Spleen (tissue), 11 donors: ENCODE results near the gene PYGB. TPM values are rescaled to one million over a fixed set of nuclear protein-coding genes. Genes with fewer than 3 reads are reported as not detected.
A peak's percentile ranks its signal among the peaks of the same experiment; 100 is the strongest.

Experiments
- DNase-seq: peaks from one replicate; pipeline ENCODE4 v3.0.0-alpha.2; 2020
- H3K27ac ChIP-seq, 8 donors: fragments of 200-600 bp; sonication (generic) in 7 of 8; 1 replicate in 4 of 8; 2 replicates in 4 of 8; pipeline versions ENCODE4 v1.5.0 to v1.8.0; 2016 to 2021; ENCODE audit warnings: inconsistent platforms in 4 of 8, mild to moderate bottlenecking in 4 of 8, moderate library complexity in 1 of 8
- H3K27me3 ChIP-seq, 7 donors: fragments of 200-600 bp; sonication (generic) in 6 of 7; replicated peaks in 1 of 7; 1 replicate in 4 of 7; 2 replicates in 3 of 7; pipeline versions ENCODE4 v1.5.0 to v1.8.0; 2016 to 2021; ENCODE audit warnings: inconsistent platforms in 3 of 7, mild to moderate bottlenecking in 1 of 7
- H3K36me3 ChIP-seq, 6 donors: fragments of 200-600 bp; sonication (generic) in 5 of 6; 1 replicate in 4 of 6; 2 replicates in 2 of 6; pipeline versions ENCODE4 v1.5.0 to v1.8.0; 2016 to 2021; ENCODE audit warnings: inconsistent platforms in 2 of 6
- H3K4me1 ChIP-seq, 6 donors: fragments of 200-600 bp; sonication (generic) in 5 of 6; 1 replicate in 3 of 6; 2 replicates in 3 of 6; pipeline versions ENCODE4 v1.5.0 to v1.8.0; 2016 to 2021; ENCODE audit warnings: inconsistent platforms in 3 of 6
- H3K4me3 ChIP-seq, 8 donors: fragments of 200-600 bp; sonication (generic) in 7 of 8; 1 replicate in 4 of 8; 2 replicates in 4 of 8; pipeline versions ENCODE4 v1.5.0 to v1.8.0; 2016 to 2021; ENCODE audit warnings: inconsistent platforms in 4 of 8, mild to moderate bottlenecking in 4 of 8, moderate library complexity in 2 of 8
- H3K9me3 ChIP-seq, 8 donors: fragments of 200-600 bp; sonication (generic) in 7 of 8; 1 replicate in 4 of 8; 2 replicates in 4 of 8; pipeline versions ENCODE4 v1.5.0 to v1.8.0; 2016 to 2021; ENCODE audit warnings: inconsistent platforms in 4 of 8
- POLR2A ChIP-seq, 3 donors: fragments of 450-650 bp; IDR thresholded peaks; one replicate each; pipeline ENCODE4 v1.5.1; 2017; ENCODE audit warnings: antibody characterized with exemption in 3 of 3, mild to moderate bottlenecking in 1 of 3
- POLR2AphosphoS5 ChIP-seq, 3 donors: sonication (generic); formaldehyde crosslinking; IDR thresholded peaks; one replicate each; pipeline ENCODE4 v1.5.1; 2017; ENCODE audit warnings: antibody characterized with exemption in 3 of 3
- WGBS, 5 donors: extraction: QIAGEN DNeasy Blood & Tissue Kit in 3 of 5; methylation state at CpG; one replicate each; pipeline versions ENCODE4 v1.1.5 to v1.1.7; 2013 to 2018; 5-methylcytosine and 5-hydroxymethylcytosine counted together
- intact Hi-C: fragments of 100-400 bp; cut with DNase I; formaldehyde crosslinking; loops from one replicate; pipeline ENCODE4 v1.15.0; 2023; ENCODE audit warnings: low total_unique reads
- polyA plus RNA-seq, 3 donors: library from polyadenylated mRNA; stranded (reverse); fragments of 200-250 nt; gene quantifications; one replicate each; pipeline ENCODE4 v1.2.1, GENCODE V29; 2013
- total RNA-seq, 7 donors: library from RNA; depleted of rRNA in 3 of 7; stranded (reverse); fragments of >200 nt in 3 of 7; fragmentation: NEBNext Ultra II Directional in 4 of 7; extraction: Animal tissue kit (Norgen Biotek cat#: 25700) in 4 of 7; gene quantifications; one replicate each; pipeline versions ENCODE4 v1.1.0 to v1.2.1, GENCODE V29; 2016 to 2021
- TF ChIP-seq, protein P1 (sequence below), 11 experiments: fragments of 200-600 bp in 7 of 11; fragments of 450-650 bp in 4 of 11; sonication (generic) in 4 of 11; IDR thresholded peaks in 8 of 11; conservative IDR thresholded peaks in 3 of 11; 1 replicate in 7 of 11; 2 replicates in 4 of 11; pipeline versions ENCODE4 v1.4.0 to v1.8.0; 2016 to 2021; ENCODE audit warnings: antibody characterized with exemption in 11 of 11, inconsistent platforms in 4 of 11, mild to moderate bottlenecking in 1 of 11
- donor health status: healthy with polysubstance abuse.
- donor health status: DM: no; HTN: no; CAD: no; lungs with moderate emphysema.
- donor health status: DM: no; HTN: no; CAD: no.
- donor health status: Bipolar disorder and iron deficiency.
- donor health status: healthy.
- donor health status: DM: no; HTN: no; CAD: no.
- donor health status: DM: yes; HTN: yes; CAD: no.

Gene PYGB
- total and polyA plus RNA-seq, 10 donors, result 10.5 to 47.8 (median 32.3) TPM

DNA sequence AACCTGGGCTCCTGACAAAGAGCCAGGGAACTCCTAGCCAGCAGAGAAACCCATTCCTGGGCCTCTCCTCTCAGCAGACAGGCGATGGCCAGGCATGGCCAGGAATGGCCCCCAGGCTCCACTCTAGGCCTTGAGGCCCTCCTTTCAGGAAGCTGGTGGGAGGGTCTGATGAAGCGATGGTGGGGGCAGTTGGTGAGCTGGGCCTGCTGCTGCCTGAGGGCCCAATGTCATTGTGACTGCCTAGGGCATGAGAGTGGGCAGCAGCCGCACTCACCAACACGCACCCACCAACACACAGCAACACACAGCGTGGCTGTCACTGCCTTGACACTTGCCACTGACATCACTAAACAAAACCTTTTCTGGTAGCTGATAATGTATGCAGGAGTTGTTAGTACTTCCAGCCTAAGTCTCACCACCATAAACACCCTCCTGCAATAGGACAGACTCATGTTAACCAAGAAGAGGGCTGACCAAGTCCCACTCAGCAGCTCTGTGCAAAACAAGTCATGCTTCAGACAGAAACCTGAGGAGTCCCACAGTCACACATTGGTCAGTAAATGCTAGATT lies 73.5 kb downstream of the PYGB start:
- Histone ChIP-seq H3K4me1 (peaks cover 2 to 64% (median 25%) of the 10 kb centered on the region in 6 donors), H3K27me3 (no peaks in the 10 kb centered on the region), H3K27ac (peak overlapping the region in 3 of 8 donors; percentile 13 to 54 (median 35)), H3K36me3 (peaks cover 0 to 60% (median 6%) of the 10 kb centered on the region in 6 donors), H3K9me3 (no peaks in the 10 kb centered on the region), H3K4me3 (no peak overlapping the region)
- intact Hi-C loops, result no loop called here
- peak; percentile 68 for DNase-seq
- 80 to 84% (median 82%) methylated on average over 5 of the region's 5 CpGs for WGBS, 5 donors
- TF ChIP-seq, protein P1, sequence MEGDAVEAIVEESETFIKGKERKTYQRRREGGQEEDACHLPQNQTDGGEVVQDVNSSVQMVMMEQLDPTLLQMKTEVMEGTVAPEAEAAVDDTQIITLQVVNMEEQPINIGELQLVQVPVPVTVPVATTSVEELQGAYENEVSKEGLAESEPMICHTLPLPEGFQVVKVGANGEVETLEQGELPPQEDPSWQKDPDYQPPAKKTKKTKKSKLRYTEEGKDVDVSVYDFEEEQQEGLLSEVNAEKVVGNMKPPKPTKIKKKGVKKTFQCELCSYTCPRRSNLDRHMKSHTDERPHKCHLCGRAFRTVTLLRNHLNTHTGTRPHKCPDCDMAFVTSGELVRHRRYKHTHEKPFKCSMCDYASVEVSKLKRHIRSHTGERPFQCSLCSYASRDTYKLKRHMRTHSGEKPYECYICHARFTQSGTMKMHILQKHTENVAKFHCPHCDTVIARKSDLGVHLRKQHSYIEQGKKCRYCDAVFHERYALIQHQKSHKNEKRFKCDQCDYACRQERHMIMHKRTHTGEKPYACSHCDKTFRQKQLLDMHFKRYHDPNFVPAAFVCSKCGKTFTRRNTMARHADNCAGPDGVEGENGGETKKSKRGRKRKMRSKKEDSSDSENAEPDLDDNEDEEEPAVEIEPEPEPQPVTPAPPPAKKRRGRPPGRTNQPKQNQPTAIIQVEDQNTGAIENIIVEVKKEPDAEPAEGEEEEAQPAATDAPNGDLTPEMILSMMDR (IDR thresholded peaks at IDR 0.05 in 8 of 11, conservative IDR thresholded peaks at IDR 0.05 in 3 of 11), result no peak
- no peak for TF ChIP-seq POLR2A (IDR thresholded peaks at IDR 0.05)
- peak in 1 of 3 donors; percentile 13 for TF ChIP-seq POLR2AphosphoS5 (IDR thresholded peaks at IDR 0.05)

DNA sequence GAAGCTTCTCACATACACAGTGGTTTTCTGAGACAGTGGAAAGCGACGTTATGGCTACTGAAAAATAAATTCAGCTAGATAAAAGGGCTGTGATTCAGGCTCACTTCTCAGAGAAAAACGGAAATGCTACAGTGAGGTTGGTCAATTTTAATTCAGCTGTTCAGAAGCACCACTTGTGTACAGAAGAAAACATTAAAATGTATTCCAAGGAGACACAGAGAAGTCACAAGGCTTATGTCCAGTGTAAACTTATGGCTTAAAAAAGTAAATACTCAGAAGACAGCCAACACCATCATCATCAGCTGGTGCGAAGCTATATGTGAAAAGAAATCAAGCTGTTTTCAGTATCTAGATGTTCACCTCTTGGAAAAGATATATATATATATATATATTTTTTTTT lies 74.1 kb downstream of the PYGB start:
- no peak for DNase-seq
- H3K4me3 ChIP-seq, result no peak overlapping the region
- H3K4me1 ChIP-seq, result peaks cover 2 to 60% (median 25%) of the 10 kb centered on the region in 6 donors
- H3K36me3 ChIP-seq, result peaks cover 0 to 54% (median 6%) of the 10 kb centered on the region in 6 donors
- intact Hi-C loops, result no loop called here
- no peaks in the 10 kb centered on the region for H3K27me3 ChIP-seq
- H3K9me3 ChIP-seq, result no peaks in the 10 kb centered on the region
- H3K27ac ChIP-seq, result peak overlapping the region in 2 of 8 donors; percentile 13 to 54
- TF ChIP-seq, protein P1 (IDR thresholded peaks at IDR 0.05 in 8 of 11, conservative IDR thresholded peaks at IDR 0.05 in 3 of 11), result no peak
- WGBS, 5 donors, result 83 to 92% (median 88%) methylated on average over 4 of the region's 4 CpGs

DNA sequence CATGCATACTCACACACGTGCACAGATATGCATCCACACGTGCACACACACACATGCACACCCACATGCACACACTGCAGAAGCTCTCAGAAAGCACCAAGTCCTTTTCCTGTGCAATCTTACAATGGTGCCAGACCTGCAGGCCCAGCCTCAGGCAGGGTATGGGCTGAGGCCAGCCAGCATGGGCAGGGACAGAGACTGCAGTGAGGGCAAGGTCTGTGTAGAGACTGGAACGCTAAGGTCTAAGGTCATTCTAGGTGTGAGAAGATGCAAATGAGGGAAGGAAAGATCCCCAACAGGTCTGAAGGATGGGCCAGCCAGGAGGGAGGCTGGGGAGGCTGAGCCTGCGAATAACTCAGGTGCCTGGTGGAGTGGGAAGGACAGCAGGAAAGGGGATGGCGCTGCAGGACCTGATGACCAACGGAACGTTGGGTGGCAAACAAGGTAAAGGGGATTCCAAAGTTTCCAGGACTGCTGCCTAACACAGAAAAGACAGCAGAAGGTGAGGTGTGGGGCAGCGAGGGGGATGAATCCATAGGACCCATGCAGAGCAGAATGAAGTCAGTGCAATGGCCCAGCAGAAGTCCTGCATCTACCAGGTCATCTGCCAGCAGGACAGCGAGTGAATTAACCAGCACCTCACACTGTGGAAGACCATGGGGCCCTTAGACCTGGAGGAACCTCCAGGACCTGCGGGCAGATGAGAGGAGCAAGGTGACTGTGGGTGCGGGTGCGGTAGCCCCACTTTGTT lies 75.8 kb downstream of the PYGB start:
- TF ChIP-seq POLR2AphosphoS5 (IDR thresholded peaks at IDR 0.05), result no peak
- TF ChIP-seq POLR2A (IDR thresholded peaks at IDR 0.05), result no peak
- TF ChIP-seq, protein P1 (IDR thresholded peaks at IDR 0.05 in 8 of 11, conservative IDR thresholded peaks at IDR 0.05 in 3 of 11), result no peak
- Histone ChIP-seq H3K27ac (peak overlapping the region in 1 of 8 donors; percentile 32), H3K36me3 (peaks cover 0 to 52% (median 6%) of the 10 kb centered on the region in 6 donors), H3K27me3 (no peaks in the 10 kb centered on the region), H3K4me1 (peaks cover 0 to 43% (median 13%) of the 10 kb centered on the region in 6 donors), H3K4me3 (no peak overlapping the region), H3K9me3 (no peaks in the 10 kb centered on the region)
- intact Hi-C loops, result no loop called here
- WGBS, 5 donors, result 91 to 96% (median 93%) methylated on average over 12 of the region's 12 CpGs
- DNase-seq, result no peak

DNA sequence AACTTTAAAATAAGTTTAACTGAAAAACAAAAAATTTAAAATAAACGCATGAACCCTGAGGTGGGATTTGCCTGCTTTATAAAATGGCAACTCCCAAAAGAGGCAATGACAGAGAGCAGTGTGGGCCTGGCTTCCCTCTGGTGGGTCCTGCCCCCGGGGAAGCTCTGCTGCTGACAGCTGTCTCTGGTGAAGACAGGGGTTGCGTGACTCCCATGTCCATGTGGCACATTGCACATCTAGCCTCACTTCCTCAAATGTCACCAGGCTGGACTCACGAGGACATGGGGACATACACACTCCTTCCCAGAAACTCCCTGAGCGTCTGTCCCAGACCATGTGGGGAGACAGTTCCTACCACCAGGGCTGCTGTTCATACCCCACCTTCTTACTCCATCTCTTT lies 76.5 kb downstream of the PYGB start:
- Histone ChIP-seq H3K27me3 (no peaks in the 10 kb centered on the region), H3K27ac (peak overlapping the region in 1 of 8 donors; percentile 32), H3K4me1 (peaks cover 0 to 36% (median 5%) of the 10 kb centered on the region in 6 donors), H3K36me3 (peaks cover 0 to 45% (median 6%) of the 10 kb centered on the region in 6 donors), H3K4me3 (no peak overlapping the region), H3K9me3 (no peaks in the 10 kb centered on the region)
- intact Hi-C loops, result no loop called here
- TF ChIP-seq POLR2AphosphoS5 (IDR thresholded peaks at IDR 0.05) (peak in 2 of 3 donors; percentile 27 to 48), POLR2A (IDR thresholded peaks at IDR 0.05) (no peak)
- TF ChIP-seq, protein P1 (IDR thresholded peaks at IDR 0.05 in 8 of 11, conservative IDR thresholded peaks at IDR 0.05 in 3 of 11), result no peak
- 50 to 74% (median 56%) methylated on average over 5 of the region's 5 CpGs for WGBS, 5 donors
- DNase-seq, result no peak
